GM13976 (cell line): ENCODE data around the gene WDR35.

Experiments used
- DNase-seq: peaks from one replicate; pipeline ENCODE4 v3.0.0; 2012; ENCODE audit warnings: low spot score
- CTCF ChIP-seq: IDR thresholded peaks from 2 replicates; pipeline ENCODE4 v1.5.1; 2012; ENCODE audit warnings: borderline replicate concordance, mild to moderate bottlenecking; ENCODE audit not compliant: insufficient read depth; ENCODE audit errors: extremely low read depth, missing control alignments, control extremely low read depth
- in situ Hi-C: fragments of 300-500 bp; cut with MboI; formaldehyde crosslinking; loops from one replicate; pipeline ENCODE4 v1.12.0; 2022; ENCODE audit warnings: low sequenced_read_pairs, mixed read lengths, inconsistent platforms; ENCODE audit not compliant: unreplicated experiment

WDR35 gene

GRCh38 chr2:19991895-19992294 is 2.0 kb upstream of the WDR35 start:
- no peak for DNase-seq
- in situ Hi-C loops = no loop called here
- TF ChIP-seq CTCF = no peak

- in situ Hi-C loops = no loop called here
- TF ChIP-seq CTCF = no peak
Observed at GRCh38 chr2:19990416-19990728, 467 bp upstream of the WDR35 start.

GRCh38 chr2:19989342-19989666 is 601 bp downstream of the WDR35 start:
- DNase-seq = no peak
- no peak for TF ChIP-seq CTCF
- in situ Hi-C loops = no loop called here

More at GRCh38 chr2:19990416-19990728, 467 bp upstream of the WDR35 start:
- no peak for DNase-seq

- in situ Hi-C loops = no loop called here
- no peak for TF ChIP-seq CTCF
- no peak for DNase-seq
Observed at GRCh38 chr2:19988600-19988999, 1.3 kb downstream of the WDR35 start.

- in situ Hi-C loops = no loop called here
- no peak for TF ChIP-seq CTCF
- DNase-seq = peak; percentile 57
Observed at GRCh38 chr2:19987936-19988335, 2.0 kb downstream of the WDR35 start.

GRCh38 chr2:19982268-19982667 is 7.6 kb downstream of the WDR35 start:
- DNase-seq = no peak
- no peak for TF ChIP-seq CTCF
- in situ Hi-C loops = no loop called here

GRCh38 chr2:19979932-19980331 is 10.0 kb downstream of the WDR35 start:
- in situ Hi-C loops = no loop called here
- no peak for DNase-seq

More at GRCh38 chr2:19979932-19980331, 10.0 kb downstream of the WDR35 start:
- no peak for TF ChIP-seq CTCF
